NCI-H2081 treated with DMSO at 0.1 percent for 48 hours (cell line): ENCODE data around the gene RPL26.
"Not testable (repeated sequence)": the region's sequence is repeated elsewhere in the genome, so short reads cannot be mapped to it uniquely, and the experiment has no call there.

Experiments
- DNase-seq: peaks from one replicate; lab custom pipeline; 2025; lab: John Stamatoyannopoulos, UW

Gene RPL26

DNA sequence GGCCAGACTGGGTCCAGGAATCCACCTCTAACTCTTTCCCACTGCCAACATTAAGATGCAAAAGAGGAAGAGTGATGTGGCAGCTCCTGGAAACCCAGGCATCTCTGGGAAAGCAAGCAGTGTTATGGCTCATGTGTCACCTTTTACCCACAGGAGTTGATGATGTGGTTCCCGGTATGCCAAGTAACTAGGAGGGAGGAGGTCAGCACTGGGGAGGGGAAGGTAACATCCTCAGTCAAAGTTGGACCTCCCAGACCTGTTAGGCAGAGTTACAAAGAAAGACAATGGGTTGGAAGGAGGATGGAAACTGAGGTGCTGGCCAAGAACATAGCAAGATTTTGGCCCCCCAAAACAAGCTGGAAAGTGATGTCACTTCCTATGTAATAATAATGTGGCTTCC, 17.9 kb downstream of the RPL26 start:
- no peak for DNase-seq

DNA sequence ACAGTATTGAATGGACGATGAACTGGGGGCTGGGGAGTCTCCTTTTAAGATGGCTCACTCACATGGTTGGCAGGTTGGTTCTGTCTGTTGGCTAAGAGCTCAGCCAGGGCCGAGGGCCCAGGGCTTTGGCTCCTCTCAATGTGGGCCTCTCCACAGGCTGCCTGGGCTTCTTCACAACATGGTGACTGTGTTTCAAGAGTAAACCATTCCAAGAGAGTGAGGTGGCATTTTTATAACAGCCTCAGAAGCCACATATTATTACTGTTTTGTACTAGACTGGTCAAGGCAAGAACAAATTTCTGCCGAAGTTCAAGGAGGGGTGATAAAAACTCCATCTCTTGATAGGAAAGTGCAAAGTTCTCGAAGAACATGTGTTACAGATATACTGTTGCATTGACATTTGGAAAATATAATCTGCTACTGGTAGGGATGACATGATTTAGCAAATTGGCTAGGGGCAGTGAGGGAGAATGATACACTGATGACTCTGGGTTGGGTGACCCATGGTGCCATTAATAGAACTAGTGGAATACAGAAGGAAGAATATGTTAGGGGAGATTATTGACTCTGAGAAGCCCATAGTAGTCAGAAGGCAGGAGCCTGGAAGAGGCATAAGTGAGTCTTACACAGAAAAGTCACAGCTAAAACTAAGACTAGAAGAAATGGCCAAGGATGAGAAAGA, 20.2 kb downstream of the RPL26 start:
- DNase-seq, result no peak

DNA sequence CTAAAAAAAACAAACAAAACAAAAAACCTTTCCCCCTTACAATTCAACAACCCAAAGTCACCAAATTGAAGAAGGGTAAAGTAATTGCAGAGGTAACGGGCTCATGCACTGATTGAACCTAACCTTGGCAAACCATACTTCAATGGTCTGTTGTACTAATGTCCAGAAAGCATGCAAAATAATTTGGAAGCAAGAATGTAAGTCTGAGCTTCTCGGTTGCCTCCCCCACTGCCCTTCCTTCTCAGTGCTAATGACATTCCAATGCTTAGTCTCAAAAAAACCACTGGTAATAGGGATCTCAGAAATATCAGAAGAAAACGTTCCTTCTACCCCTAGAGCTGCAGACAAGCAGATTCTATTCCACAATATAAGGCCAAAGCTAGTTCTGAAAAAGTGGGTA, 22.2 kb downstream of the RPL26 start:
- no peak for DNase-seq

DNA sequence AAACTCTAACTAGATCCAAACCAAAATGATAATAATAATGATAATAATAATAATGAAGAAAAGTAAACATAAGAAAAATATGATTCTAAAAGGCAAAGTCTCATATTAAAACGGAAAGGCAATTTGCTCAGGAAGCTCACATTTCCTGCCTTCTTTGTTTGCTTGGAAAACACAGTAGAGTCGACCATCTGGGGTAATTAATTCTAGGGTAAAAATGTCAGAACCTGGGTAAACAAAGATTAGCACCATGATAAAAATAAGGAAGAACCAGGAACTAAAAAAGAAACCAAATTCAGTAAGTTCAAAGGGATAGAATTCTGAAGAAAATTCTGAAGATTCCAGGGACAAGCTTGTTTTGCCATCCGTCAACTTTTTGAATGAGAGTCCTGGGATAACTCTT, 22.7 kb downstream of the RPL26 start:
- no peak for DNase-seq

DNA sequence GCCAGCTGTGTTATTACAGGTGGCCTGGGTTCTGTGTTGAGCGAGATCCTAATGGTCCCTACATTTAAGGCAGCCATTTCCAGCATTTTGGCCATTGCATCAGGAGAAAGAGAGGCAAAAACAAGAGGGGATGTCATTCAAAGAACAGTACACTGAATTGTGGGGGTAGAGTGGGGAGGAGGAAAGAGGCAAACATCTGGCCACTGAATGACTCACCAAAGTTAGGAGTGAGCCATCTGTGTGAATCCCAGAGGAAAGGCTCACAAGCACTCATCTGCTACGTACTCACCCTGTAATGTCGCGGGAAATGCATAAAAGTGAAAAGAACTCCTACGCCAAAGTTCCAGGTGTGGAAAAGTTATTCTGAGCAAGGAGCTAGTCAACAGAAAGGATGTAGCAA, 23.2 kb downstream of the RPL26 start:
- DNase-seq, result no peak

DNA sequence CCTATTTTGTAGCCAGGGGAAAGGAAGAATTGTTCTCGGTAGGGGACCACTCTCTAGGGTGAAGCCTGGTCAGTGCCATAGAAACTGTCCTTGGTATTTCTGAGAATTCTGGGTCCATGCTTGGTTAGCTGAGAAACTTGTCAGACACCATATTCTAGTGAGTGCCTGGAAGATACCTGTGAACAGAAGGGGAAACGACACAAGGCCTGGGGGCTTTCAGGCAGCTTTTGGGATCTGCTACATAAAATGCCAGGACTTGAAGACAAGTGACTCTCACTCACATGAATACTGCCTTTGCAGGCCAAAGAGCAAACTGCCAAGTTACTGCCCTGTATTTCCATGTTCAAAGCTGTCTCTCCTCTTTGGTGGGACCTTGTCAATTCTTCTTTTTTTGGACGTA, 25.1 kb downstream of the RPL26 start:
- DNase-seq, result no peak

DNA sequence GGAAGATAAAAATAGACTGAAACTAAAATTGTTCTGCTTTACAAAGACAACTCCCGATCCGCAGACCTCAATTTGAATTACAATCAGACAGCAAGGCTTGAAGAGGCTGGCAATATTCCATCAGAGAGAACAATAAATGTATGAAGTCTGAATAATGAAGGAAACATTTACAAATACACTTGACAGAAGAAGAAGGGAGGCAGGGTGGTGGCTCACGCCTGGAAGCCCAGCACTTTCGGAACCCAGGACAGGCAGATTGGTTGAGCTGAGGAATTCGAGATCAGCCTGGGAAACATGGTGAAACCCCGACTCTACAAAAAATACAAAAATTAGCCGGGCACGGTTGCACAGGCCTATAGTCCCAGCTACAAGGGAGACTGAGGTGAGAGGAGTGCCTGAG, 28.8 kb downstream of the RPL26 start:
- no peak for DNase-seq

DNA sequence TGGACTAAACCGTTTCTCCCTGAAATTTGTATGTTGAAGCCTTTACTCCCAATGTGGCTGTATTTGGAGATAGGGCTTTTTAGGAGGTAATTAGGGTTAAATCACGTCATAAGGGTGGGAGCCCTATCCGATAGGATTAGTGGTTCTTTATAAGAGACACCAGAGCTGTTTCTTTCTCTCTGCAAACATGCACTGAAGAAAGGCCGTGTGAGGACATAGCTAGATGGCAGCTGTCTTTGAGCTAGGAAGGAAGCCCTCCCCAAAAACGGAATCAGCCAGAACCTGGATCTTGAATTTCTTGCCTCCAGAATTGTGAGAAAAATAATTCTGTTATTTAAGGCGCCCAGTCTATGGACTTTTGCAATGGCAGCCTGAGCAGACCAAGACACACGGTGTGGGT, 29.3 kb downstream of the RPL26 start:
- DNase-seq, result no peak

DNA sequence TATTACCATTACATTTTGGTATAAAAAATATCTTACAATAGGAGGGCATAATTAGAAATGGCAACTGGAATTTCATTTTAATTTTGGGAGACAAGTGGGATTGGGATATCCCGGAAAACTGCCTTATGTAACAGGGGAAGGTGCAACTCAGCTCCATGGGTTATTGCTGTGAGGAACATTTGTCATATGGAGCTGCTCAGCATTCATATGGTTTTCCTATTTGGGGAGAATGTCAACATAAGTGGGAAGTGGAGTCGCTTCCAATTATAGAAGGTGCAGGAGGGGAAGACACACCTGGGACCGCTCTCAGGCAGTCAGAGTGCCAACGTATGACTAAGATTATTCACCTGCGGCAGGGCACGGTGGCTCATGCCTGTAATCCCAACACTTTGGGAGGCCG, 32.7 kb downstream of the RPL26 start:
- DNase-seq, result no peak

DNA sequence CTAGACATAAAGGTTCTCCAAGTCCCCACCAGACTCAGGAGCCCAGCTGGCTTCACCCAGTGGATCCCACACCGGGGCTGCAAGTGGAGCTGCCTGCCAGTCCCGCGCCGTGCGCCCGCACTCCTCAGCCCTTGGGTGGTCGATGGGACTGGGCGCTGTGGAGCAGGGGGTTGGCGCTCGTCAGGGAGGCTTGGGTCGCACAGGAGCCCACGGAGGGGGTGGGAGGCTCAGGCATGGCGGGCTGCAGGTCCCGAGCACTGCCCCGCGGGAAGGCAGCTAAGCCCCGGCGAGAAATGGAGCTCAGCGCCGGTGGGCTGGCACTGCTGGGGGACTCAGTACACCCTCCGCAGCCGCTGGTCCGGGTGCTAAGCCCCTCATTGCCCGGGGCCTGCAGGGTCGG, 36.0 kb downstream of the RPL26 start:
- not testable (repeated sequence) for DNase-seq

DNA sequence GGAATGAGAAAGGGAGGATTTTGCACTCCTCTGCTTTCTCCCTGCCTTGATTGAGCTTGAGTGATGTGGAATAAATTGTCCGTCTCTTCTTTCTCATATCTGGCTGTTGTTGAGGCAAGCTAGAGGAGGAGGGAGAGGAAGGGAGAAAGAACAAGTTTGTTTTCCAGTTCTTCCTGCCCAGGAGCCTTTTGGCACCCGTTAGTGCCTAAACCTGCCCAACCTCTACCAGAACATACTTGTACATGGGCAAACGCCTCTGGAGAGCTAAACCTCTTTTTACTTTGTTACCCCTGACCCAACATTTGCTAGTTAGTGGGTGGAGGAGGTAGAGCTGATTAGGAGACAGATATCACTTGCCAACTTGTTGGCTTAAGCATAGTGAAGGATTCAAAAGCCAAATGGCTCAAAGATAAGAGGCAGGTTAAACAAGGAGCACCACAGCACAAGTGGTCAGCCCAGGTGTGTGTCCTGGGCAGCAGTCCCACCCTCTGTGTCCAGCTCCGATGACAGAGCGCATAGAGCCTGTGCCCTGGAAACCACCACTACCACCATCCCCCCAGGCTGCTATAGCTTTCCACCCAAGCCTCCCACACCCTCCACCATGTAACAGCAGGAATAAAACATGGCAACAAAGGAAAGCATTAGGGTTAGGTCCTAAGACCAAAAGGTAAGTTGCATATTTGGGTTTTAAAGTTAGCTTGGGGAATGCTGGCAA, 36.9 kb downstream of the RPL26 start:
- no peak for DNase-seq

DNA sequence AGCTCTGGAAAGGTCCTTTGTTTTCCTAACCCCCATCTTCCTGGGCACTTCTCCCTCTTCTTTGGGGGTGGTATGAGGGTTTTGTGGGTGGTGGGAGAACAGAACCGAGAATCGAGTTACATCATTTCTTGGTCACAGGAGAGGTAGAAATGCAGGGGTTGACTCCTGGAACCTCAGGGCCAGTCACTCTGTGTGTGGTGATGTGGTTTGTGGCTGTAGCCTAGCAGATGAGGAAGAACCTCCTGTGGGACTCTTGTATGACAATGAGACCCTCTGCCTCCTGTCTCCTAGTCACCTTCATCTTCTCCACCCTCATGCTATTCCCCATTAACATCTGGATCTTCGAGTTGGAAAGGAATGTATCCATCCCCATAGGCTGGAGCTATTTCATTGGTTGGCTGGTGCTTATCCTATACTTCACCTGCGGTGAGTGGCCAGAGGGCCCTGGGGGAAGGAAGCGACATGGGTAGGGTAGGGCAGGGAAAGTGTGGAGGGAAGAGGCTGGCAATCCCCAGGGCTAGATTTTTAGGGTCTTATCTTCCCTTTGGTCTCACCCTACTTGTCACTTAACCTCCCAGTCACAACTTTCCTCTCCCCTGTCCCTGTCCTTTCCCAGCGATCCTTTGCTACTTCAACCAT, 37.8 kb downstream of the RPL26 start:
- no peak for DNase-seq

DNA sequence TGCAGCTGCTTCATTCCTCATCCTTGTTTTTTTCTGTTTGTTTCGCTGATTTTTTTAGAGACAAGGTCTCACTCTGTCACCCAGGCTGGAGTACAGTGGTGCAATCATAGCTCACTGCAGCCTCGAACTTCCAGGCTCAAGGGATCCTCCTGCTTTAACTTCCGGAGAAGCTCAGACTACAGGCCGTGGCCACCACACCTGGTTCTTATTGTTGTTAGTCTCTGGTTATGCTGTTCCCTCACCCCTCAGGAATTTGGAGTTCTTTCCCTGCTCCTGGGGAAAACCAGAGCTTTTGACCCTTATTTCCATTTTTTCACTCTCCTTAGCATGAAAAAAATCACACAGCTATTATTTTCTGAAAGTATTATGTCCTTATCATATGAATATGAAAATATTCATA, 41.5 kb downstream of the RPL26 start:
- no peak for DNase-seq

DNA sequence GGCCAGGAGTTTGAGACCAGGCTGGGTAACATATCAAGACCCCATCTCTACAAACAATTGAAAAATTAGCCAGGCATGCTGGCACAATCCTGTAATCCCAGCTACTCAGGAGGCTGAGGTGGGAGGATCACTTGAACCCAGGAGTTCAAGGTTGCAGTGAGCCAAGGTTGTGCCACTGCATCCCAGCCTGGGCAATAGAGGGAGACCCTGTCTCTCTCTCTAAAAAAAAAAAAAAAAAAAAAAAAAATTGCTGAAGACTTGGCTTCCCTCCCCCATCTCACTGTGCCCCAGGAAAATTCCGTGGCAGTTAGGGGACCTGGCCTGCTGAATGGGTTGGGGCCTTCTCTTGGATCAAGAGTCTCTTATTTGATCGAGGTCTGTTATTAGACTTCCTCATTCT, 43.5 kb downstream of the RPL26 start, which contains the start of gene ODF4:
ODF4 (plus strand) TSS at position 301 of the 400 bp plus-strand sequence. CDS start 212 bp downstream, outside the sequence.
- DNase-seq, result no peak

DNA sequence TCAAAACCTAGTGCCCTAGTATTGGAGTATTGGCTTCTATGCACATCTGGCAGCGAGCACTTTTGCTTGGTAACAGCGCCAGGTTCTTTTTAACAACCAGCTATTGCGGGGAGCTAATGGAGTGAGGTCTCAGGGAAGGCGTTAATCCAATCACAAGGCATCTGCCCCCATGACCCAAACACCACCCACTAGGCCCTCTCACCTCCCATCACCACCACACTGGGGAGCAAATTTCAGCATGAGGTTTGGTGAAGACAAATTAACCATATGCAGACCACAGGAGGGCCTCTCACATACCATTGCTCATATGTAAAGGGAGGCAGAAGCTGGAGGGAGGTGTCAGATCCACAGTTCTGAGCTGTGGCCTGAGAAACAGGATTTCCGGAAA, 44.2 kb downstream of the RPL26 start:
- no peak for DNase-seq

DNA sequence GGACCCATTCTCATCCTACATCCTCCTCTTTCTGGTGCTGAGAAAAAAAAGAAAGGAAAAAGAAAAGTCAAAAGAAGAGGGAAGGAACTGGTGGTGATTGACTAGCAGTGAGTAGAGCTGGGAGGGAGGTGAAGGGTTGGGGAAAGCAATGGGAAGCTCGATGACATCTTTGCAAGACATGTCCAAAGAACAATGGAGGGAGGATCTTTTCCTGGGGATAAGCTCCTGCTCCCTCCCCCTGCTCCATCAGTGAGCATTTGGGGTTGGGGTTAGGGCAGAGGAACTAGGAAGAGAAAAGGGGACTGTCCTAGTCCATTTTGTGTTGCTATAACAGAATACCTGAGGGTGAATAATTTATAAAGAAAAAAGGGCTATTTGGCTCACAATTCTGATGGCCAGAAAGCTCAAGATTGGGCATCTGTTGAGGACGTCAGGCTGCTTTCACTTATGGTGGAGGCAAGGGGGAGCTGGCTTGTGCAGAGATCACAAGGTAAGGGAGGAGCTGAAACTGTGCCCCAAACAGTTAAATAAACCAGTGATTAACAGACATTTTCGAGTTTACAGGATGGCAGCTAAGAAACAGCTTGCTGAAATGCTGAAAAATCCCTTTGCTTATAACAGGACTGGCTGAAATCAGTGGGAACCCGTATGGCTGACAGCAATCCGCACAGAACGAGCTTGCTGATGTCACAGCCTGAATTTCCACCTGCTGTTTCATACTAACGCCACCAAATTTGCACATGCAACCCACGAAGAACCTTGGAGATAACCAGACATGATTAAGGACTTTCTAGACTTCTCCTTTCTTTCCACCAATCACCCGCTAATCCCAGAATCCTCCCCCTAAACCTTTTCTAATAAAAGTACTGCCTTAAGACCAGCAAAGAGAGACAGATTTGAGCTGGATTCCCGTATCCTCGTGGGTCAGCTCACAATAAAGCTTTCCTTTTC, 44.9 kb downstream of the RPL26 start:
- no peak for DNase-seq

DNA sequence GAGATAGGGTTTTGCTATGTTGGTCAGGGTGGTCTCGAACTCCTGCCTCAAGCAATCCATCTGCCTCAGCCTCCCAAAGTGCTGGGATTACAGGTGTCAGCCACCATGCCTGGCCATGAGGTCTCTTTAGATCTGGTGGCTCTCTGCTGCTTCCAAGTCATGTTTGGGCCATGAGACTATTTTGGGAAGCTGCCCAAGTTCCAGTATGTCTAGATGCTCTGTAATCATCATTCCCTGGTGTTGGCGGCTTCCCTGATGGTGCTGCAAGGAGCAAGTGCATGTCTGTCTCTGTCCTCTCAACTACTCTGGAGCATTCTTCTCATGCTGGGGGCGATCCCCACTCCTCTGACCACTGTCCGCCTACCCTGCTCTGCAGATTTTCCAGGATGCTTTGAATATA, 49.7 kb downstream of the RPL26 start:
- no peak for DNase-seq

DNA sequence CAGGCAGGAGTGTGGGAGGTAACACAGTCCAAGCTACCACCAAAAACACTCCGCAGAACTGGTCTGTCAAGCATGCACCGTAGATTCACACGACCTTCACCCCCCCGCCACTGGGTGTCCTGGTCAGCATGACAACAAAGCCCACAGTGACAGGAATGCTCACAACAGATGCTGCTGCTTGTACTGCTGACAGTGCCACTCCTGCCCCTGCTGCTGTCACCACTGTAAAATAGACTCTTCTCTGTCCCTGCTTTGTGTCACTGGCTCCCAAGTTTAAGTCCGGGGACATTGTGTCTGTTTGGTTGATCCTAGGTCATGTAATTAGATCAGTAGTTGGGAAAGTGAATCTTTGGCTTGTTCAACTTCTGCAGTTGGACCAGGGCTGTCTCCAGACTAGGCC, 50.3 kb downstream of the RPL26 start:
- DNase-seq, result no peak

DNA sequence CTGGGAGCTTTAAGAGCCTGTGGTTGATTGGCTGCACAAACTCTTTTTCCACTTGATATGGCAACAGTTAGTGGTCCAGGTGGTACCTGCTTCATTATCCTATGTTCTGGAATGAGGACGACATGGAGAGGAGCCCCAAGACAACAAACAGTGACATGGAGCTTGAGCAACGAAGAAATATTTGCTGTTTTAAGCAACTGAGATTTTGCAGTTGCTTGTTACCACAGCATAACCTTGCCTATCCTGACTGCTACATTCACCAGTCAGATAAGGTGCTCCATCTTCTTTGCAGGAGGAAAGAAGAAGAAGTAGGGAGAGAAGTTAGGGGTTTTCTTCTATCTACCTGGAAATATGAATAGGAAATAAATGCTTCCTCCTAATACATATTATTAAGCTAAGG, 50.9 kb downstream of the RPL26 start:
- DNase-seq, result no peak
